ENCODE results near the gene TNFRSF12A. TPM values are rescaled to one million over a fixed set of nuclear protein-coding genes. Genes with fewer than 3 reads are reported as not detected.

The TNFRSF12A gene
- total and polyA plus RNA-seq, 10 of the 15 experiments (the other 5 are each of a cell fraction or from before 2014, with no cell fraction given): 0.35 to 1.7 (median 1.2) TPM; not detected in 2

GRCh38 chr16:3047387-3047720 lies 27.2 kb downstream of the TNFRSF12A start:
- intact Hi-C loops (cut with micrococcal nuclease; ENCODE audit: unreplicated experiment) (no loop called here), in situ Hi-C loops (cut with MboI) (no loop called here)
- ChIA-PET SMC1A (ENCODE audit: uncharacterized antibody, unreplicated experiment) (interaction anchor here (1.1 kb wide), 1 partner anchor 12 kb away, joined by 4 read pairs; no protein-coding TSS in a partner anchor), POLR2A (interaction anchor here (0.7 kb wide), 1 partner anchor 24 kb away, joined by 3 read pairs; no protein-coding TSS in a partner anchor), RAD21 (ENCODE audit: unreplicated experiment) (interaction anchor here (0.7 to 1.2 kb wide), 2 partner anchors 14 to 212 kb away, joined by 3 to 4 read pairs; no protein-coding TSS in a partner anchor), CTCF (interaction anchor here (1.2 to 5.6 kb wide), 5 partner anchors 12 to 103 kb away, joined by 3 to 28 read pairs (median 18); no protein-coding TSS in a partner anchor)
- no peaks in the 10 kb centered on the region; a peak in 2 of 4 replicates for H3K27me3 ChIP-seq (replicated peaks in 1 of 2; ENCODE audit: control insufficient read depth in 2 of 2, insufficient read depth in 2 of 2, low read length in 1 of 2)
- no peak for DNase-seq (ENCODE audit: low read depth, low spot score)
- no peak for FAIRE-seq
- no TSS peak for BruUV-seq (replicated peaks)
- no peak overlapping the region for H3K9ac ChIP-seq (ENCODE audit: control insufficient read depth, insufficient read depth, low read length)
- H3K27ac ChIP-seq (ENCODE audit: control insufficient read depth, insufficient read depth): no peak overlapping the region
- H3K36me3 ChIP-seq (ENCODE audit: control insufficient read depth in 2 of 2, insufficient read depth in 2 of 2, low read length in 1 of 2): no peaks in the 10 kb centered on the region
- no peak overlapping the region for H2AFZ ChIP-seq (ENCODE audit: control insufficient read depth, low read depth, low read length)
- ATAC-seq: no peak
- no peak overlapping the region for H3K4me3 ChIP-seq
- peaks cover 2% of the 10 kb centered on the region; the same call in 1 of the 2 replicates for H3K4me1 ChIP-seq (ENCODE audit: control insufficient read depth, insufficient read depth, low read length)
- no peaks in the 10 kb centered on the region for H4K20me1 ChIP-seq (ENCODE audit: control insufficient read depth, insufficient read depth)
- H3K9me3 ChIP-seq (replicated peaks; ENCODE audit: control insufficient read depth, insufficient read depth, low read length): no peaks in the 10 kb centered on the region
- 56% methylated on average over 6 of the region's 13 CpGs for WGBS (ENCODE audit: insufficient coverage, insufficient replicate concordance, low lambda C conversion rate, missing lambda C conversion rate)
- H3K79me2 ChIP-seq (ENCODE audit: control insufficient read depth, insufficient read depth, low read length): no peaks in the 10 kb centered on the region
- TF ChIP-seq ESRRA (IDR thresholded peaks at IDR 0.05; ENCODE audit: low read length) (no peak), BRCA1 (IDR thresholded peaks at IDR 0.05; ENCODE audit: low read depth, low read length) (no peak), USF2 (IDR thresholded peaks at IDR 0.05; ENCODE audit: borderline replicate concordance, low read depth, low read length) (no peak), CBFB (IDR thresholded peaks at IDR 0.05; ENCODE audit: low read depth) (no peak), ZNF622 (IDR thresholded peaks at IDR 0.05) (no peak), MLLT1 (IDR thresholded peaks at IDR 0.05) (no peak), CTCF (IDR thresholded peaks at IDR 0.05 in 2 of 3, conservative IDR thresholded peaks at IDR 0.05 in 1 of 3; ENCODE audit: control insufficient read depth in 2 of 3, extremely low read depth in 1 of 3, insufficient read depth in 1 of 3, low read depth in 3 of 3, low read length in 3 of 3) (no peak), NKRF (conservative IDR thresholded peaks at IDR 0.05) (no peak)
- no peak overlapping the region for H3K4me2 ChIP-seq (ENCODE audit: control insufficient read depth, insufficient read depth)
